Measurements from ENCODE around the gene NDUFS7.
A peak's percentile ranks its signal among the peaks of the same experiment; 100 is the strongest.

Gene NDUFS7

GRCh38 chr19:1360126-1360817 is 23.4 kb upstream of the NDUFS7 start:
- H3K36me3 Mint-ChIP-seq (ENCODE audit: insufficient read depth) = peaks cover 12% of the 10 kb centered on the region
- H3K9me3 Mint-ChIP-seq = no peaks in the 10 kb centered on the region
- H3K4me3 Mint-ChIP-seq = no peak overlapping the region
- ATAC-seq (replicated peaks) = no peak
- H3K4me1 Mint-ChIP-seq (ENCODE audit: low read depth in 2 of 2) = peaks cover 9 to 19% of the 10 kb centered on the region in 2 donors
- DNase-seq = no peak
- no peak overlapping the region for H3K27ac Mint-ChIP-seq
- H3K27me3 Mint-ChIP-seq = no peaks in the 10 kb centered on the region

- no peaks in the 10 kb centered on the region for H3K9me3 Mint-ChIP-seq
- no peaks in the 10 kb centered on the region for H3K27me3 Mint-ChIP-seq
- H3K4me1 Mint-ChIP-seq (ENCODE audit: low read depth in 2 of 2) = peaks cover 3 to 14% of the 10 kb centered on the region in 2 donors
- ATAC-seq (replicated peaks) (no peak), DNase-seq (no peak)
- no peak overlapping the region for H3K4me3 Mint-ChIP-seq
- peaks cover 8% of the 10 kb centered on the region for H3K36me3 Mint-ChIP-seq (ENCODE audit: insufficient read depth)
- no peak overlapping the region for H3K27ac Mint-ChIP-seq
Measured at GRCh38 chr19:1360818-1361461, 22.8 kb upstream of the NDUFS7 start.

GRCh38 chr19:1361601-1362386 is 21.9 kb upstream of the NDUFS7 start:
- ATAC-seq (replicated peaks) (no peak), DNase-seq (no peak)
- H3K27me3 Mint-ChIP-seq = no peaks in the 10 kb centered on the region
- peaks cover 8% of the 10 kb centered on the region for H3K36me3 Mint-ChIP-seq (ENCODE audit: insufficient read depth)
- H3K4me1 Mint-ChIP-seq (ENCODE audit: low read depth in 2 of 2) = peaks cover 0 to 13% of the 10 kb centered on the region in 2 donors
- no peak overlapping the region for H3K4me3 Mint-ChIP-seq
- H3K27ac Mint-ChIP-seq = no peak overlapping the region
- H3K9me3 Mint-ChIP-seq = no peaks in the 10 kb centered on the region

GRCh38 chr19:1362387-1363257 is 21.1 kb upstream of the NDUFS7 start:
- H3K36me3 Mint-ChIP-seq (ENCODE audit: insufficient read depth) = peaks cover 8% of the 10 kb centered on the region
- H3K4me1 Mint-ChIP-seq (ENCODE audit: low read depth in 2 of 2) = peaks cover 0 to 13% of the 10 kb centered on the region in 2 donors
- peak overlapping the region in 1 of 2 donors; percentile 86 for H3K27ac Mint-ChIP-seq
- H3K27me3 Mint-ChIP-seq = no peaks in the 10 kb centered on the region
- peak overlapping the region in 1 of 2 donors; percentile 80 for H3K4me3 Mint-ChIP-seq
- ATAC-seq (replicated peaks) (no peak), DNase-seq (no peak)
- H3K9me3 Mint-ChIP-seq = no peaks in the 10 kb centered on the region

GRCh38 chr19:1363599-1363998 is 20.1 kb upstream of the NDUFS7 start:
- ATAC-seq (replicated peaks) = peak; percentile 95
- Mint-ChIP-seq H3K9me3 (no peaks in the 10 kb centered on the region), H3K27ac (peak overlapping the region in 1 of 2 donors; percentile 86), H3K4me1 (ENCODE audit: low read depth in 2 of 2) (peaks cover 0 to 13% of the 10 kb centered on the region in 2 donors), H3K27me3 (no peaks in the 10 kb centered on the region), H3K4me3 (peak overlapping the region; percentile 62 to 80), H3K36me3 (ENCODE audit: insufficient read depth) (peaks cover 8% of the 10 kb centered on the region)
- peak in 2 of 3 experiments; percentile 23 to 37 for DNase-seq

GRCh38 chr19:1364070-1364704 is 19.5 kb upstream of the NDUFS7 start:
- Mint-ChIP-seq H3K9me3 (no peaks in the 10 kb centered on the region), H3K36me3 (ENCODE audit: insufficient read depth) (peaks cover 8% of the 10 kb centered on the region), H3K27ac (peak overlapping the region in 1 of 2 donors; percentile 86), H3K27me3 (no peaks in the 10 kb centered on the region), H3K4me1 (ENCODE audit: low read depth in 2 of 2) (peaks cover 0 to 13% of the 10 kb centered on the region in 2 donors), H3K4me3 (peak overlapping the region; percentile 62 to 80)
- DNase-seq = no peak
- ATAC-seq (replicated peaks) = peak; percentile 74

- no peaks in the 10 kb centered on the region for H3K9me3 Mint-ChIP-seq
- DNase-seq = no peak
- no peak for ATAC-seq (replicated peaks)
- no peak overlapping the region for H3K27ac Mint-ChIP-seq
- H3K27me3 Mint-ChIP-seq = no peaks in the 10 kb centered on the region
- peaks cover 12% of the 10 kb centered on the region for H3K36me3 Mint-ChIP-seq (ENCODE audit: insufficient read depth)
- H3K4me1 Mint-ChIP-seq (ENCODE audit: low read depth in 2 of 2) = peaks cover 0 to 13% of the 10 kb centered on the region in 2 donors
- no peak overlapping the region for H3K4me3 Mint-ChIP-seq
Measured at GRCh38 chr19:1365319-1366269, 18.1 kb upstream of the NDUFS7 start.

- ATAC-seq (replicated peaks) = no peak
- H3K4me1 Mint-ChIP-seq (ENCODE audit: low read depth in 2 of 2) = peaks cover 0 to 13% of the 10 kb centered on the region in 2 donors
- no peaks in the 10 kb centered on the region for H3K9me3 Mint-ChIP-seq
- H3K36me3 Mint-ChIP-seq (ENCODE audit: insufficient read depth) = peaks cover 7% of the 10 kb centered on the region
- DNase-seq = no peak
- no peak overlapping the region for H3K27ac Mint-ChIP-seq
- no peak overlapping the region for H3K4me3 Mint-ChIP-seq
- no peaks in the 10 kb centered on the region for H3K27me3 Mint-ChIP-seq
Measured at GRCh38 chr19:1366296-1366695, 17.4 kb upstream of the NDUFS7 start.

GRCh38 chr19:1366899-1367870 is 16.5 kb upstream of the NDUFS7 start:
- no peaks in the 10 kb centered on the region for H3K27me3 Mint-ChIP-seq
- peaks cover 7% of the 10 kb centered on the region for H3K36me3 Mint-ChIP-seq (ENCODE audit: insufficient read depth)
- peaks cover 0 to 13% of the 10 kb centered on the region in 2 donors for H3K4me1 Mint-ChIP-seq (ENCODE audit: low read depth in 2 of 2)
- ATAC-seq (replicated peaks) (no peak), DNase-seq (no peak)
- H3K27ac Mint-ChIP-seq = no peak overlapping the region
- no peak overlapping the region for H3K4me3 Mint-ChIP-seq
- H3K9me3 Mint-ChIP-seq = no peaks in the 10 kb centered on the region

- Mint-ChIP-seq H3K36me3 (ENCODE audit: insufficient read depth) (peaks cover 9% of the 10 kb centered on the region), H3K27ac (peak overlapping the region in 1 of 2 donors; percentile 46), H3K4me1 (ENCODE audit: low read depth in 2 of 2) (no peaks in the 10 kb centered on the region), H3K27me3 (no peaks in the 10 kb centered on the region), H3K9me3 (no peaks in the 10 kb centered on the region), H3K4me3 (no peak overlapping the region)
- DNase-seq (no peak), ATAC-seq (replicated peaks) (no peak)
Measured at GRCh38 chr19:1369214-1369805, 14.4 kb upstream of the NDUFS7 start.
